Measurements from ENCODE around the gene ZNF407.

DNA sequence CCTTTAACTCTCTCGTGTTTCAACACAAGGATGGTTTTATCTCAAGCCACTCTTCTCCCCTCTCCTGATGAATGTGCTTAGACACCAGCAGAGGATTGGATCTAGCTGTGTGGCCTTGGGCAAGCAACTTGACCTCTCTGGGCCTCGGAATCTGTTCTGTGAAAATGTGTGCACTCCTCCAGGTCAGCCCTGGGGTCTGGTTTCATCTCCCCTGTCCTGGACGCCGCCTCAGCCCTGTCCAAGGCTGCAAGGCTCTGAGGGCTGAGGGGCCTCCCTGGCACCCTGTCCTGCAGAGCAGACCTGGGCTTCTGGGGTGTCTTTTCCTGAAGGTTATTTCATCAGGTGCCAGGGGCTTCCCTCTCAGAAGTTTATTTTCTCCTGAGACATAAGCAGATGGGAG, 34.9 kb upstream of the ZNF407 start:
- TF ChIP-seq GATA3 (IDR thresholded peaks at IDR 0.05; ENCODE audit: low read depth, low read length) (no peak), GATA2 (IDR thresholded peaks at IDR 0.05; ENCODE audit: low read depth, low read length) (no peak)

All from SH-SY5Y (cell line).